GM19455 (cell line): ENCODE results near the gene ZNF534.
"Not testable (repeated sequence)": the region's sequence is repeated elsewhere in the genome, so short reads cannot be mapped to it uniquely, and the experiment has no call there.

ENCODE experiments used
- ATAC-seq: cut with Tn5 transposase; IDR thresholded peaks from one replicate; pipeline ENCODE4 v1.9.1; 2021; ENCODE audit not compliant: unreplicated experiment

ZNF534 gene

DNA sequence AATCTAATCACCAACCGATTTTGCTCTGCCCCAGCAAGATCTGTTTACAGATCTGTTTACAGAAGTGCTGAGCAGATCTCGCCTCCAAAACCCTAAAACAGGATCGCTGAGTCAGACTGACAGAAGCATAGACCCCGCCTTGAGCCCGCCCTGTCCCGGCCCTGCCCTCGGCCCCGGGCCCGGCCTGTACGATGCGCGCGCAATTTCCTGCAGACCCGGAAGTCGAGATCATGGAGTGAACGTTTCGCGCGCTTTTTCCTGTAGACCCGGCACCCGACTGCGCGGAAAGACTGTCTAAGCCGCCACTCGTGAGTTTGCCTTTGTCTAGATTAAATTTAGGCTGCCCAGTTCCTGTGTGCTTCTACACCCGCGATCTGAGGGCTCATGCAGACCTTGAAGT, at the start of gene ZNF534:
ZNF534 (plus strand) TSS at position 212 of the 400 bp plus-strand sequence. CDS start 2,327 bp downstream, outside the sequence.
- no peak for ATAC-seq

DNA sequence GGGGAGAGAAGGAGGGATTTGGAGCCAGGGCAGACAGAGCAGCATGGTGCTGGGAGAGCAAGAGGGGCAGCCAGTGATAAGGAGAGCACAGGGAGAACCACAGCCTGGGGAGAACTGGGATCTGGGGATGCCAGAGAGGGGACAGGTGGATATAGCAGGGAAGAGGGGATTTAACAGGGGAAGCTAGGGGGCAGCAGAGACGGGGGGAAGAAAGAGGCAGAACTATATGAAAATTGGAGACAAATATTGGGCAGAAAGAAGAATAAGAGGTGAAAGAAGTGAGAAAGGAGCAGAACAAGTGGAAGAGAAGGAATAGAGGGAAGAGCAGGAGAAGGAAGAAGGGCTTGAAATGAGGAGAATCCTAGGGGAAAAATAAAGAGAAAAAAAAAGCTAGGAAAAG, 37.8 kb upstream of the ZNF534 start:
- no peak for ATAC-seq

DNA sequence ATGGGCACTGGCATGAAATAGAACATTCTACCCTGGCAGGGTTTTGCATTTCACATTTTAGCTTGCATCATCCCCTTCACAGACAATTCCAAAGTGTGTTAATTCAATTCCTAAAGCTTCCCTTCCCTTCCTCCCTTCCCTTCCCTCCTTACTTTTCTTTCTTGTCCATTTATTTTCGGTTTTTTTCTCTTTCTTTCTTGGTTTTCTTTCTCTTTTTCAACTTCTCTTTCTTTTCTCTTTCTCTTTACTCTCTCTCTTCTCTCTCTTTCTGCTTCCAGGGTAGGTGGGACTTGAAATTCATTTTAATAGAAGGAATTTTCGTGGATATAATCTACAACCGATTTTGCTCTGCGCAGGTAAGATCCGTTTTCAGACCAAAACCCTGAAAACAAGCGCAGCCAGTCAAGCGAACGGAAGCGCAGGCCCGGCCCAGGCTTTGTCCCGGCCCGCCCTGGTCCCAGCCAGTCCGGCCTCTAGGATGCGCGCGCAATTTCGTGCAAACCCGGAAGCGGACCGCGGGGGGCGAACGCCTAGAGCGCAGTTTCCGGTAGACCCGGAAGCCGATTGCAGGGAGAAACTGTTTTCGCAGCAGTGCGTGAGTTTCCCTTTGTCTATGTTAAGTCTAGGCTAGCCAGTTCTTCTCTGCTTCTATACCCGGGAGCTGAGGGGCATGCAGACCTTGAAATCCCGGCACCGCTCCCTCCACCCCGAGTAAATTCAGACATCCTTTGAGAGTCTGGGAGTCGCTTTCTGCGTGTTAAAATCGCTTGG, 31.5 kb upstream of the ZNF534 start, which contains the start of gene ZNF528:
ZNF528 (plus strand) TSS at position 540 of the 771 bp plus-strand sequence. CDS start 4,165 bp downstream, outside the sequence.
- no peak for ATAC-seq

DNA sequence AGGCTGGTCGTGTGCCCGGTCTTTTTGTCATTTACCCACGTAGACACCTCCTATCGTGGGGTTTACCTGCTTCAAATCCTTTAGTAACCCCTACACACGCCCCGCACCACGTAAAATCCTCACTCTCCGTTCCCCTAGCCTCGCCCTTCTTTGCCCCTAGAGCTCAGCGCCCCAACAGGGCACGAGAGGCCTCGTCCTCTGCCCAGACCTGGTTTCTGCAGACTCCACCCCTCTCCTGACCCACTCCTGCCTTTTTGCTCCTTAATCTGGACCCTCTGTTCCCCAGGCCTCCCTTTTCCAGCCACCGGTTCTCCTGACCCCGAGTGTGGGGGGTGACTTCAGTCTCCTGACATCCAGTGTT, 30.9 kb upstream of the ZNF534 start:
- no peak for ATAC-seq

DNA sequence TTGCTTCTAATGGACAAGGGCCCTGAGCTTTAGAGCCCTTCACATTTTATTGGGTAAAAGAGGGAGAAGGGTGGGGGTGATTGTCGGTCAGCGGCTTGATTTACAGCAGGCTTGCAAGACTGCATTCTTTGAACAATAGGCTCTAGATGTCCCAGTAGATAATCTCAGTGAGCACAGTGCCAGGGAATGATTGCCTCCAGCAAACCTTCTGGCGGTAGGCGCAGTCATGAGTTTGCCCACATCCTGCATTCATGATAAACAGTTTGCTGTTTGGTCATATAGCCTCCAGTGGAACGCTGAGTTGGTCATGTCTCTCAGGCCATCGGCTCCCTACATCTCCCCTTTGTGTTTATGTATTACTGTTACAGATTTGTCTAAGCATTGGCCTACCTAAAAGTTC, 18.7 kb upstream of the ZNF534 start:
- ATAC-seq: no peak

DNA sequence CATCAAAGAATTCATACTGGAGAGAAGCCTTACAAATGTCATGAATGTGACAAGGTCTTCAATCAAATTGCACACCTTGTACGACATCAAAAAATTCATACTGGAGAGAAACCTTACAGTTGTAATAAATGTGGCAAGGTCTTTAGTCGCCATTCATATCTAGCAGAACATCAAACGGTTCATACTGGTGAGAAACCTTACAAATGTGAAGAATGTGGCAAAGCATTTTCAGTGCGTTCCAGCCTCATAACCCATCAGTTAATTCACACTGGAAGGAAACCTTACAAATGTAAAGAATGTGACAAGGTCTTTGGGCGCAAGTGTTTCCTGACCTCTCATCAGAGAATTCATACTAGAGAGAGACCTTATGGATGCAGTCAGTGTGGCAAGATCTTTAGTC, 13.2 kb upstream of the ZNF534 start:
- no peak for ATAC-seq

DNA sequence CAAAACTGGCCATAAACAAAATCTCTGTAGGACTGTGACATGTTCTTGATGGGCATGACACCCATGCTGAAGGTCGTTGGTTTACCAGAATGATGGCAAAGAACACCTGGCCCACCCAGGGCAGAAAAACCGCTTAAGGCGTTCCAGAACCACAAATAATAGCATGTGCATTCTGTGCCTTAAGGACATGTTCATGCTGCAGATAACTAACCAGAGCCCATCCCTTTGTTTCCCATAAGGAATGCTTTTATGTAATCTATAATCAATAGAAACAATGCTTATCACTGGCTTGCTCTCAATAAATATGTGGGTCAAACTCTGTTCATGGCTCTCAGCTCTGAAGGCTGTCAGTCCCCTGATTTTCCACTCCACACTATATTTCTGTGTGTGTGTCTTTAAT, 13.2 kb downstream of the ZNF534 start:
- ATAC-seq: no peak

DNA sequence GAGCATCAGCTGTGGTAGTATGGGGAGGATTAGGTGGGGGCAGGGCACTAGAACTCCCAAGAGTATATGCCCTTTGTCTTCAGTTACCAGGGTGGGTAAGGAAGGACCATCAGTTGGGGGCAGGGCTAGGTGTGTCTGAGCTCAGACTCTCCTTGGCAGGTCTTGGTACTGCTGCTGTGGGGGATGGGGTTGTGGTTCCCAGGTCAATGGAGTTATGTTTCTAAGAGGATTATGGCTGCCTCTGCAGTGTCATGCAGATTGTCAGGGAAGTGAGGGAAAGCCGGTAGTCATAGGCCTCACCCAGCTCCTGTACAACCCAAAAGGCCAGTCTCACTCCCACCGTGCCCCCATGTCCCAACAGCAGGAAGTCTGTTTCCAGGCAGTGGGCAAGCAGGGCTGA, 15.6 kb downstream of the ZNF534 start:
- no peak for ATAC-seq

DNA sequence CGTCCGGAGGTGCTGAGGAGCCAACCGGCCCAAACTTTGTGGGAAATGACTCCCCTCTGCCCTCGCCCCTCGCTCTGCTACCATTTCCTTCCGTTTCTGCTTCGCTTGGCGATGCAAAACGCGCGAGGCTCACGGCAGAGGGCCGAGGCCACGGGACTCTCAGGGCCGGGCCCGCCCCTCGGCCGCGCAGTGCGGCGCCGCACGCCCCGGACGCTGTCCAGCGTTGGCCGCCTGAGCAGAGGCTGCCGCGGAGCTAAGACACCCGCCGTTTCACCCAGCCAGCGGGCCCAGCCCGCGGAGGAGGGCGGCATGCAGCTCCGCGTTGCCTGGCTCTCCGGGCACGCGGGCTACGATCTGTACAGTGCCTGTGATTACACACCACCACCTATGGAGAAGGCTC, 22.3 kb downstream of the ZNF534 start:
- no peak for ATAC-seq

DNA sequence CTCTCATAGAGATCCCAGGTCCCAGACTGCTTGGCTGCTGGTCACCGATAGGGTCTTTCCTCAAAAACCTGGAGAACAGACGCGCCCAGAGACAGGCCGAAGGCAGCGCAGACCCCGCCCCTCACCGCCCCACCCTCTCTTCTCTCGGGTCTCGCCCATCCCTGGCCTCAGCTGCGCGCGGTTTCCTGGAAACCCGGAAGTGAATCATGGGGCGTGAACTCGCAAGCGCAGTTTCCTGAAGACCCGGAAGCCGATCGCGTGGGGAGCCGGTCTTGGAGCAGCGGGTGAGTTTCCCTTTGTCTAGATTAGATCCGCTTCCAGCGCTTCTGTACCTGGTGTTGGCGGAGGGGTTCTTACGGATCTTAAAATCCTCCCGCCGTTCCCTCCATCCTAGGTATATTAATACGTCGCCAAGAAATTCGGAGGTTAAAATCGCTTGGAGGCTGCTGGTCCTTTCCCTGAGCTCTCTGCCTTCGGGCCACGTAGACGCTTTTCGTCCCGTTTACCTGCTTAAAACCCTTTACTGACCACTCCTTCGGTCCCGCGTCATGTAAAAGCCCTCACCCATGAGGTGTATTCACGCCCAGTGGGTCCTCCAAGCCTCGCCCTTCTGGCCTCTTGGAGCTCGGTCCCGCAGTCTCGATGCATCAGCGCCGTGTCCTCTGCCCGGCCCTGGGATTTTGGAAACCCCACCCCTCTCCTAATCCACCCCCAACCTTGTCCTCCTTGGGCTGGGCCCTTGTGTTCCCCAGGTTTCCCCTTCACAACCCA, 24.6 kb downstream of the ZNF534 start, which contains the start of gene ZNF578:
ZNF578 (plus strand) TSS at position 230 of the 771 bp plus-strand sequence. CDS start 48,293 bp downstream, outside the sequence.
- no peak for ATAC-seq

DNA sequence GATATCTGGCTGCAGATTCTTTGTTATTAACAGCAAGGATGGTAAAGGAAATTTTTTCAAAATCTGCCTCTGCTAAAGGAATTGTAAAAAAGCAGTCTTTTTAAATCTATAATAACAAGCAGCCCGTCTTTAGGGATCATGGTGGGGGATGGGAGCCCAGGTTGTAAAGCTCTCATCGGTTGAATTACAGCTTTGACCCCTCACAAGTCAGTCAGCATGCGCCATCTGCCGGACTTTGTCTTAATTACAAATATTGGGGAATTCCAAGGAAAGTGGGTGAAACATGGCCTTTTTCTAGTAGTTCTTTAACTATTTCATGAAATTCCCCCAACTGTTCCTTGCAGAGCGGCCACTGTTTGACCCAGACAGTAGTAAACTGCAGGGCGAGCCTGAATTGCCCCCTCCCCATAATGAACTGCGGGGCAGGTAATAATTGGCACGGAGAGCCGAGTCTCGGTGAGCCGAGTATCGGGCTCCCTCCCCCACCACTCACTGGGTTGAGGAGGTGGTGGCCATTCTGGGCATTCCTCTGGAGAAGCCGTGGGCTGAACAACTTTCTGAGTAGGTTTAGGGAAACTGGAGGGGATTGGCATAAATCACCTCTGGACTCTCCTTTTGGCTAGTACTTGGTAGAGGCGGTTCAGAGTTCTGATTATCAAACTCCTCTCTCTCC, 36.0 kb downstream of the ZNF534 start:
- ATAC-seq: no peak

DNA sequence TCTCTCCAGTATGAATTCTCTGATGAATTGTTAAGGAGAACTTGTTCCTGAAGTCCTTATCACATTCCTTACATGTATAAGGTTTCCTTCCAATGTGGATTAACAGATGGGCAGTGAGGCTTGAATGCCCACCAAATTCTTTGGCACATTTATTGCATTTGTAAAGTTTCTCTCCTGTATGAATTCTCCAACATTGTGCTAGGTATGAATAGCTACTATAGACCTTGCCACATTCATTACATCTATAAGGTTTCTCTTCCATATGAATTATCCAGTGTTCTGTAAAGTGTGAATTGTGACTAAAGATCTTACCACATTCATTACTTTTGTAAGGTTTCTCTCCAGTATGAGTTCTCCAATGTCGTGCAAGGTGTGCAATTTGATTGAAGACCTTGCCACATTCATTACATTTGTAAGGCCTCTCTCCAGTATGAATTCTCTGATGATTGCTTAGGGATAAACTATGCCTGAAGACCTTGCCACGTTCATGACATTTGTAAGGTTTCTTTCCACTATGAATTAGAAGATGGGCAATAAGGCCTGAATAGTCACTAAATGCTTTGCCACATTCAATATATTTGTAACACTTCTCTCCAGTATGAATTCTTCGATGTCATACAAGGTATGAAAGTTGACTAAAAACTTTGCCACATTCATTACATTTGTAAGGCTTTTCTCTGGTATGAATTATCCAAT, 44.9 kb downstream of the ZNF534 start:
- ATAC-seq: no peak

DNA sequence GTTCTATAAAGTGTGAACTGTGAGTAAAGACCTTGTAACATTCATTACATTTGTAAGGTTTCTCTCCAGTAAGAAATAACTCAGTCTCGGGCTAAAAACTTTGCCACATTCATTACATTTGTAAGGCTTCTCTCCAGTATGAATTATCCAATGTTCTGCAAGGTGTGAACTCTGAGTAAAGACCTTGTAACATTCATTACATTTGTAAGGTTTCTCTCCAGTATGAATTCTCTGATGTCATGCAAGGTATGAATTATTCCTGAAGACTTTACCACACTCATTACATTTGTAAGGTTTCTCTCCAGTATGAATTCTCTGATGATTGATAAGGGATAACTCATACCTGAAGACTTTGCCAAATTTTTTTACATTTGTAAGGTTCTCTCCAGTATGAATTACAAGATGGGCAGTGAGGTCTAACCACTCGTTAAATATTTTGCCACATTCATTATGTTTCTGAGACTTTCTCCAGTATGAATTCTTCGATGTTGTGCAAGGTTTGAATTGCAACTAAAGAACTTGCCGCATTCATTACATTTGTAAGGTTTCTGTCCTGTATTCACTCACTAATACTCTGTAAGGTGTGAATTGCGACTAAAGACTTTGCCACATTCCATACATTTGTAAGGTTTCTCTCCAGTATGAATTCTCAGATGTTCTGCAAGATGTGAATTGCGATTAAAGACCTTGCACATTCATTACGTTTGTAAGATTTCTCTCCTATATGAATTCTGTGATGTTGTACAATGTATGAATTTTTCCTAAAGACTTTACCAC, 45.6 kb downstream of the ZNF534 start:
- ATAC-seq: no peak

DNA sequence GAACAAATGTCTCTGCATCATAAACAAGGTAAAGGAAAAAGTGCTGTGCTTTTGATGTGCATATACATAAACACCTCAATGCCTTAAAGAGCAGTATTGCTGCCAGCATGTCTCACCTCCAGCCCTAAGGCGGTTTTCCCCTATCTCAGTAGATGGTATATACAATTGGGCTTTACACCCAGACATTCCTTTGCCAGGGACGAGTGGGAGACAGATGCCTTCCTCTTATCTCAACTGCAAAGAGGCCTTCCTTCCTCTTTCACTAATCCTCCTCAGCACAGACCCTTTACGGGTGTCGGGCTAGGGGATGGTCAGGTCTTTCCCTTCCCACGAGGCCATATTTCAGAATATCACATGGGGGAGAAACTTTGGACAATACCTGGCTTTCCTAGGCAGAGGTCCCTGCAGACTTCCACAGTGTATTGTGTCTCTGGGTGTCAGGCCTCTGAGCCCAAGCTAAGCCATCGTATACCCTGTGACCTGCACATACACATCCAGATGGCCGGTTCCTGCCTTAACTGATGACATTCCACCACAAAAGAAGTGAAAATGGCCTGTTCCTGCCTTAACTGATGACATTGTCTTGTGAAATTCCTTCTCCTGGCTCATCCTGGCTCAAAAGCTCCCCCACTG, 55.3 kb downstream of the ZNF534 start:
- not testable (repeated sequence) for ATAC-seq

DNA sequence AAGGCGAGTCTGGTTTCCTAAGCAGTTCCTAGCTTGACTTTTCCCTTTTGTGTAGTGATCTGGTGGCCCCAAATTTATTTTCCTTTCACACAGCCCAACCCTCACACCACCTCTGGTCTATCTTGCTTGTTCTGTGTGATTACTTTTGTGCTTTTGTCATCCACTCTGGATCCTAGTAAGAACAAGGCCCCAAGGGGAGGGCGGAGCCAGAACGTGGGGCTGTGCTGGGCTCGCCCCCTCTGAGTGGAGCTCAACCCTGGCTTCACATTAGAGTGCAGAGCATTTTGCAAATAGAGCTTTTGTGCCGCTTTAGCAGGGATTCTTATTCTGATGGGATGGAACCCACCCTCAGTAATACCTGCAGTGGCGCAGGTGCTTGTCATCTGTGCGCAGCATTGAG, 56.1 kb downstream of the ZNF534 start:
- ATAC-seq: not testable (repeated sequence)

DNA sequence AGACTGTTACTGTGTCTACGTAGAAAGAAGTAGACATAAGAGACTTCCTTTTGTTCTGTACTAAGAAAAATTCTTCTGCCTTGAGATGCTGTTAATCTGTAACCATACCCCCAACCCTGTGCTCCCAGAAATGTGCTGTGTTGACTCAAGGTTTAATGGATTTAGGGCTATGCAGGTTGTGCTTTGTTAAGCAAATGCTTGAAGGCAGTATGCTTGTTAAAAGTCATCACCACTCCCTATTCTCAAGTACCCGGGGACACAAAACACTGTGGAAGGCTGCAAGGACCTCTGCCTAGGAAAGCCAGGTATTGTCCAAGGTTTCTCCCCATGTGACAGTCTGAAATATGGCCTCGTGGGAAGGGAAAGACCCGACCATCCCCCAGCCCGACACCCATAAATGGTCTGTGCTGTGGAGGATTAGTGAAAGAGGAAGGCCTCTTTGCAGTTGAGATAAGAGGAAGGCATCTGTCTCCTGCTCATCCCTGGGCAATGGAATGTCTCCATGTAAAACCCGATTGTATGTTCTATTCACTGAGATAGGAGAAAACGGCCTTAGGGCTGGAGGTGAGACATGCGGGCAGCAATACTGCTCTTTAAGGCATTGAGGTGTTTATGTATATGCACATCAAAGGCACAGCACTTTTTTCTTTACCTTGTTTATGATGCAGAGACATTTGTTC, 56.8 kb downstream of the ZNF534 start:
- ATAC-seq: not testable (repeated sequence)

DNA sequence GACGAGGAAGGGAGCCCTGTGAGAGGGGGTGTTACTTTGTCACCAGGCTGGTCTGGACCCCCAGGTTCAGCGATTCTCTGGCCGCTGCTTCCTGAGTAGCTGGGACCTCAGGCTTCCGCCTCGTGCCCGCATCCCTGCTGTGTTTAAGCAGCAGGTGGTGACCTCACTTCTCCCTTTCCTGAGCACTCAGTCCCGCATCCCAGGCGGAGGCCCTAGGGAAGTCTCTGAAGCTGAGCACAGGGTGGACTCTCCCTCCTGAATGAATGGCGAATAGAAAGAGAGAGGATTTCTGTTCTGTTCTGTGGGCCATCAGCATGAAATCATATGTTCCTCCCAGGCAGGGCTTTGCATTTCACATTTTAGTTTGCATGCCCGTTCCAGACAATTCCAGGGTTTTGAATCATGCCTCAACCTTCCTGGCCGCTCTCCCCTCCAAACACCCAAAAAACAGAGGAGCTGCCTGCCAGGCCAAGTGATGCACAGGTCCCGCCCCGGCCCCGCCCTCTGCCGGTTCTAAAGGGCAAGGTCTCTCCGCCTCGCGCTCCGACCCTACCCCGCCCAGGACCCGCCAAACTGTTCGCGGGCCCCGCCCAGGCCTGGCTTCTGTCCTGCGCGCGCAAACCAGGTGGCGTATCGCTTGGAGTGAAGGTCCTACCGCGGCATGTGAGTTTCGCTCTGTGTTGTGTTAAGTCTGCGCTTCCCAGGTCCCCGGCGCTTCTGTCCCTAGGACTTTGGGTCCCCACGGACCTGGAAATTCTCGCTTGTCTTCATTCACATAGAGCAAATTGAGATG, 63.4 kb downstream of the ZNF534 start:
- no peak for ATAC-seq

DNA sequence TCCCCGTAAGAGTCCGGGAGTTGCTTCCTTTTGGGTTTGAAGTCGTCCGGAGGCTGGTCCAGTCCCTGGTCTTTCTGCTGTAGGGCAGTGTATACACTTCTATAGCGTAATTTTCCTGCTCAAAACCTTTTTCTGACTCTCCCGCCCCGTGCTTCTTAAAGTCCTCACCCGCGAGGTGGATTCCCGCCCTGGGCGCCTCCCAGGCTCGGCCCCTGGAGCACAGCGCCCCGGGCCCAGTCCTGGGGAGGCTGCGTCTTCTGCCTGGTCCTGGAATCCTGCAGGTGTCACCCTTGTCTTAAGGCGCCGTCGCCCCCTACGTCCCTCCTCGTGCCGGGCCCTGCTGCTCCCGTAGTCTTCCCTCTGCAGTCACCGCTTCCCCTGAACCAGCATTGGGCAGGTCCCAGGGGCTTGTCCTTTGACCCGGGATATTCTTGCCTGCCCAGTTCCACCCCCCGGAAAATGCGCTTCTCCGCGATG, 64.1 kb downstream of the ZNF534 start:
- no peak for ATAC-seq
